Lower leg skin (tissue), 4 donors: ENCODE results near the gene RGS7. TPM values are rescaled to one million over a fixed set of nuclear protein-coding genes. Genes with fewer than 3 reads are reported as not detected.

Source experiments
- DNase-seq, 2 donors: peaks; one replicate each; pipeline ENCODE4 v3.0.0-alpha.2; 2019; ENCODE audit warnings: low spot score in 2 of 2
- H3K4me3 ChIP-seq: fragments of 200-600 bp; sonication (generic); 2 replicates; pipeline ENCODE4 v1.5.1; 2017; ENCODE audit warnings: mild to moderate bottlenecking, low read depth; ENCODE audit not compliant: poor library complexity, severe bottlenecking
- CTCF ChIP-seq, 3 donors: fragments of 450-650 bp; IDR thresholded peaks; one replicate each; pipeline ENCODE4 v1.5.1; 2016; ENCODE audit warnings: antibody characterized with exemption in 3 of 3, mild to moderate bottlenecking in 3 of 3, moderate library complexity in 2 of 3
- POLR2A ChIP-seq, 2 donors: fragments of 450-650 bp; IDR thresholded peaks; one replicate each; pipeline ENCODE4 v1.6.1; 2016 to 2017; ENCODE audit warnings: antibody characterized with exemption in 2 of 2, mild to moderate bottlenecking in 1 of 2, moderate library complexity in 1 of 2
- WGBS, 2 donors: methylation state at CpG; one replicate each; pipeline ENCODE4 v1.1.5; 2018; 5-methylcytosine and 5-hydroxymethylcytosine counted together
- intact Hi-C: fragments of 100-400 bp; cut with DNase I; formaldehyde crosslinking; loops from one replicate; pipeline ENCODE4 v1.15.0; 2023; ENCODE audit warnings: low total_unique reads
- total RNA-seq, 4 donors: library from RNA; depleted of rRNA; stranded (reverse); fragments of >200 nt; gene quantifications; one replicate each; pipeline ENCODE4 v1.1.0, GENCODE V29; 2016

RGS7 gene
- total RNA-seq, 4 donors from 2014 or later: not detected

- no peak overlapping the region for H3K4me3 ChIP-seq
- DNase-seq: no peak
- TF ChIP-seq CTCF (IDR thresholded peaks at IDR 0.05) (no peak), POLR2A (IDR thresholded peaks at IDR 0.05) (no peak)
- intact Hi-C loops: no loop called here
- 77 to 83% methylated on average over 2 of the region's 2 CpGs for WGBS, 2 donors
These were observed 33.5 kb upstream of the RGS7 start for GRCh38 chr1:241390526-241390925.

- WGBS, 2 donors: 62 to 63% methylated on average over 3 of the region's 3 CpGs
- intact Hi-C loops: no loop called here
- DNase-seq: no peak
- TF ChIP-seq POLR2A (IDR thresholded peaks at IDR 0.05) (no peak), CTCF (IDR thresholded peaks at IDR 0.05) (no peak)
- H3K4me3 ChIP-seq: no peak overlapping the region
These were observed 32.4 kb upstream of the RGS7 start for GRCh38 chr1:241389400-241389799.

- TF ChIP-seq POLR2A (IDR thresholded peaks at IDR 0.05): no peak
- no peak for TF ChIP-seq CTCF (IDR thresholded peaks at IDR 0.05)
- H3K4me3 ChIP-seq: no peak overlapping the region
- intact Hi-C loops: no loop called here
- DNase-seq: no peak
These were observed 30.2 kb upstream of the RGS7 start for GRCh38 chr1:241387216-241387615.

- DNase-seq: no peak
- 34 to 53% methylated on average over 2 of the region's 2 CpGs for WGBS, 2 donors
- intact Hi-C loops: no loop called here
- TF ChIP-seq CTCF (IDR thresholded peaks at IDR 0.05) (no peak), POLR2A (IDR thresholded peaks at IDR 0.05) (no peak)
- no peak overlapping the region for H3K4me3 ChIP-seq
These were observed 19.7 kb upstream of the RGS7 start for GRCh38 chr1:241376701-241377100.

GRCh38 chr1:241375886-241376285, 18.9 kb upstream of the RGS7 start:
- no peak overlapping the region for H3K4me3 ChIP-seq
- 54 to 55% methylated on average over 3 of the region's 3 CpGs for WGBS, 2 donors
- intact Hi-C loops: no loop called here
- no peak for DNase-seq
- TF ChIP-seq CTCF (IDR thresholded peaks at IDR 0.05) (no peak), POLR2A (IDR thresholded peaks at IDR 0.05) (no peak)

GRCh38 chr1:241366196-241366595, 9.2 kb upstream of the RGS7 start:
- no peak overlapping the region for H3K4me3 ChIP-seq
- no peak for DNase-seq
- intact Hi-C loops: no loop called here
- TF ChIP-seq CTCF (IDR thresholded peaks at IDR 0.05): no peak
- TF ChIP-seq POLR2A (IDR thresholded peaks at IDR 0.05): no peak
- WGBS, 2 donors: 85 to 87% methylated on average over 4 of the region's 4 CpGs
